K562 (cell line): ENCODE data around the gene PKD1. TPM values are rescaled to one million over a fixed set of nuclear protein-coding genes. Genes with fewer than 3 reads are reported as not detected.

ENCODE experiments used
- ELF4 ChIP-seq: fragments of 450-650 bp; formaldehyde crosslinking; IDR thresholded peaks from 2 replicates; pipeline ENCODE4 v1.4.0; 2022; ENCODE audit warnings: missing genetic modification characterization
- NFIC ChIP-seq: fragments of 450-650 bp; IDR thresholded peaks from 2 replicates; pipeline ENCODE4 v1.6.1; 2017; ENCODE audit warnings: mild to moderate bottlenecking, inconsistent platforms
- PHB ChIP-seq: fragments of 250-450 bp; sonication (Bioruptor Pico); IDR thresholded peaks from 2 replicates; pipeline ENCODE4 v1.5.0; 2021
- PHF8 ChIP-seq: fragments of 200-600 bp; sonication (generic); IDR thresholded peaks from 2 replicates; pipeline ENCODE4 v1.6.1; 2012; ENCODE audit warnings: mixed run types, mild to moderate bottlenecking, inconsistent platforms, low read length, moderate library complexity, borderline replicate concordance
- RCOR1 ChIP-seq, 2 experiments: IDR thresholded peaks; 2 replicates each; pipeline ENCODE4 v1.6.1; 2012; ENCODE audit warnings: low read depth in 2 of 2, low read length in 2 of 2, borderline replicate concordance in 1 of 2, improper control_type of control experiment in 1 of 2
- SAP30 ChIP-seq: fragments of 200-600 bp; sonication (generic); IDR thresholded peaks from 2 replicates; pipeline ENCODE4 v1.6.1; 2012; ENCODE audit warnings: borderline replicate concordance, low read depth, mild to moderate bottlenecking, moderate library complexity, low read length, control low read depth, inconsistent platforms; ENCODE audit not compliant: insufficient read depth, poor library complexity, severe bottlenecking
- SMARCA5 ChIP-seq: fragments of 450-650 bp; IDR thresholded peaks from 2 replicates; pipeline ENCODE4 v1.6.1; 2016
- SOX6 ChIP-seq: fragments of 450-650 bp; IDR thresholded peaks from 2 replicates; pipeline ENCODE4 v1.6.1; 2014; ENCODE audit warnings: mild to moderate bottlenecking
- STAT5B ChIP-seq: fragments of 250-450 bp; sonication (Bioruptor Pico); IDR thresholded peaks from 2 replicates; pipeline ENCODE4 v1.8.0; 2021; ENCODE audit warnings: mild to moderate bottlenecking, inconsistent platforms
- TFAM ChIP-seq: fragments of 250-450 bp; sonication (Bioruptor Pico); conservative IDR thresholded peaks from 2 replicates; pipeline ENCODE4 v1.5.0; 2021; ENCODE audit warnings: mild to moderate bottlenecking, moderate library complexity
- ZNF24 ChIP-seq: fragments of 450-650 bp; IDR thresholded peaks from 2 replicates; pipeline ENCODE4 v1.6.1; 2016
- ZNF274 ChIP-seq: IDR thresholded peaks from 2 replicates; pipeline ENCODE4 v1.6.1; 2011; ENCODE audit warnings: low read depth, mild to moderate bottlenecking, low read length, moderate library complexity, borderline replicate concordance
- ZNF586 ChIP-seq: fragments of 450-650 bp; formaldehyde crosslinking; conservative IDR thresholded peaks from 2 replicates; pipeline ENCODE4 v1.4.0; 2020; ENCODE audit warnings: mild to moderate bottlenecking, moderate library complexity
- polyA plus RNA-seq, 8 experiments: library from polyadenylated mRNA; depleted of rRNA in 4 of 8; stranded (reverse) in 5 of 8; unstranded in 3 of 8; fragments of >200 nt; fragmentation: Nextera tagmentation in 2 of 8; fragmentation: Illumina TruSeq in 1 of 8; extraction: Ambion mirVana in 2 of 8; extraction: Trizol in 1 of 8; gene quantifications; 2 replicates each; pipeline versions ENCODE4 v1.2.1 to v1.2.3, GENCODE V29; 2011 to 2014; ENCODE audit warnings: inconsistent platforms in 1 of 8, missing spikeins in 1 of 8
- total RNA-seq, 7 experiments: library from RNA; depleted of rRNA in 6 of 7; stranded (reverse); fragments of >200 nt in 6 of 7; fragmentation: Illumina TruSeq in 2 of 7; extraction: Trizol in 2 of 7; gene quantifications; 2 replicates each; pipeline versions ENCODE4 v1.2.1 to v1.2.3, GENCODE V29; 2011 to 2021; ENCODE audit warnings: low replicate concordance in 1 of 7
- TF ChIP-seq, protein P1 (sequence below), 2 experiments: fragments of 450-650 bp in 1 of 2; IDR thresholded peaks; 2 replicates each; pipeline ENCODE4 v1.6.1; 2011 to 2017; ENCODE audit warnings: low read depth in 2 of 2, antibody characterized with exemption in 1 of 2, borderline replicate concordance in 1 of 2, low read length in 1 of 2, mild to moderate bottlenecking in 1 of 2, mixed read lengths in 1 of 2; ENCODE audit not compliant: control insufficient read depth in 1 of 2
- TF ChIP-seq, protein P2 (sequence below), 2 experiments: fragments of 150-350 bp in 1 of 2; IDR thresholded peaks; 2 replicates each; pipeline ENCODE4 v1.6.1; 2012 to 2016; ENCODE audit warnings: low read depth in 2 of 2, low read length in 2 of 2, mild to moderate bottlenecking in 1 of 2, moderate library complexity in 1 of 2

PKD1 gene
- total and polyA plus RNA-seq, 9 of the 15 experiments (the other 6 are each of a cell fraction or from before 2014, with no cell fraction given), result 0.23 to 93.5 (median 12.6) TPM

DNA sequence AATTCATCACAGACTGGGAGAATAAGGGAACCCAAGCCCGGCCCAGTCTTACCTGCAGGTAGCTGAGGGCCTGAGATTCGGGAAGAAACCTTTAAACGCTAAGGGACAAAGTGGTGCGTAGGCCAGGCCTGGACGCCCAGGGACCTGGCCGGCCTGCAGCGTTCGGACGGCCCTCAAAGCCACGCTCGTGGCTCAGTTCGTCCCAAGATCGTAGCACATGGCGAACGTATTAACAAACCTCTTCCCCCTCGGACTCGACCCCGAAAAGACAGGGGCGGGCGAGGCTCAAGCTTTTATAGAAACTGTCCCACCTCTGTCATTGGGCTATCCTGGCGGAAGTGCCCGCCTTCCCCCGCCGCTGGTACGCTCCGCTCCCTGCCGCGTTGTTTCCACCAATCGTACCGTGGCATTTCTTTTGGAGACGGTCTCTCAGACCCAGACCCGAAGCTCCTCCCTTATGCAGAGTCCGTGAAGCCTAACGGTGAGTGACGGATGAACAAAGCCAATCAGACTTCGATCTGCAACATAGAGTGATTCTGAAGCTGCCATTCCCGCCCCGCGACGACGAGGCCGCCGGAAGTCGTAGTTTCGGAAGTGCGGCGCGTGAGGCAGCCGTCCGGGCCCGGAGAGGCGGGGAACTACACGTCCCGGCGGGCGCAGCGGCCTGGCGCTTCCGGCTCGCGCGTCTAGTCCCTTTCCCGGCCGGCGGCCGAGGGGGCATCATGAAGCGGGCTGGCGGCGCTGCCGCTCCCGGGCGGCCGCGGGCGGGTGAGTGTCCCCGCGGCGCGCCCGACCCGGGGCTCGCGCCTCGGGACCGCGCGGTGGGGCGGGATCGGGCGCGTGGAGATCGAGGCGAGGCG is 19.6 kb upstream of the PKD1 start, which contains the start of gene TRAF7 (continued):
- TF ChIP-seq, protein P1, sequence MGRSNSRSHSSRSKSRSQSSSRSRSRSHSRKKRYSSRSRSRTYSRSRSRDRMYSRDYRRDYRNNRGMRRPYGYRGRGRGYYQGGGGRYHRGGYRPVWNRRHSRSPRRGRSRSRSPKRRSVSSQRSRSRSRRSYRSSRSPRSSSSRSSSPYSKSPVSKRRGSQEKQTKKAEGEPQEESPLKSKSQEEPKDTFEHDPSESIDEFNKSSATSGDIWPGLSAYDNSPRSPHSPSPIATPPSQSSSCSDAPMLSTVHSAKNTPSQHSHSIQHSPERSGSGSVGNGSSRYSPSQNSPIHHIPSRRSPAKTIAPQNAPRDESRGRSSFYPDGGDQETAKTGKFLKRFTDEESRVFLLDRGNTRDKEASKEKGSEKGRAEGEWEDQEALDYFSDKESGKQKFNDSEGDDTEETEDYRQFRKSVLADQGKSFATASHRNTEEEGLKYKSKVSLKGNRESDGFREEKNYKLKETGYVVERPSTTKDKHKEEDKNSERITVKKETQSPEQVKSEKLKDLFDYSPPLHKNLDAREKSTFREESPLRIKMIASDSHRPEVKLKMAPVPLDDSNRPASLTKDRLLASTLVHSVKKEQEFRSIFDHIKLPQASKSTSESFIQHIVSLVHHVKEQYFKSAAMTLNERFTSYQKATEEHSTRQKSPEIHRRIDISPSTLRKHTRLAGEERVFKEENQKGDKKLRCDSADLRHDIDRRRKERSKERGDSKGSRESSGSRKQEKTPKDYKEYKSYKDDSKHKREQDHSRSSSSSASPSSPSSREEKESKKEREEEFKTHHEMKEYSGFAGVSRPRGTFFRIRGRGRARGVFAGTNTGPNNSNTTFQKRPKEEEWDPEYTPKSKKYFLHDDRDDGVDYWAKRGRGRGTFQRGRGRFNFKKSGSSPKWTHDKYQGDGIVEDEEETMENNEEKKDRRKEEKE (IDR thresholded peaks at IDR 0.05; ENCODE audit: borderline replicate concordance in 1 of 2, control insufficient read depth in 1 of 2, low read depth in 2 of 2, low read length in 1 of 2), result no peak; a peak in 1 of 4 replicates
- TF ChIP-seq SOX6 (peak; percentile 59; the same call in 1 of the 2 replicates), ZNF586 (CRISPR knock-in tag) (no peak), ZNF274 (no peak), STAT5B (no peak), RCOR1 (IDR thresholded peaks at IDR 0.05; ENCODE audit: borderline replicate concordance in 1 of 2, low read depth in 2 of 2, low read length in 2 of 2) (peak in 1 of 2 experiments; percentile 14; a peak in 1 of 4 replicates), SAP30 (peak; percentile 89), ELF4 (CRISPR knock-in tag) (peak; percentile 91), PHB (CRISPR knock-in tag) (peak; percentile 94), PHF8 (peak; percentile 98), SMARCA5 (no peak), ZNF24 (peak; percentile 40; the same call in 1 of the 2 replicates), TFAM (CRISPR knock-in tag) (no peak), NFIC (peak; percentile 57)
- TF ChIP-seq, protein P2, sequence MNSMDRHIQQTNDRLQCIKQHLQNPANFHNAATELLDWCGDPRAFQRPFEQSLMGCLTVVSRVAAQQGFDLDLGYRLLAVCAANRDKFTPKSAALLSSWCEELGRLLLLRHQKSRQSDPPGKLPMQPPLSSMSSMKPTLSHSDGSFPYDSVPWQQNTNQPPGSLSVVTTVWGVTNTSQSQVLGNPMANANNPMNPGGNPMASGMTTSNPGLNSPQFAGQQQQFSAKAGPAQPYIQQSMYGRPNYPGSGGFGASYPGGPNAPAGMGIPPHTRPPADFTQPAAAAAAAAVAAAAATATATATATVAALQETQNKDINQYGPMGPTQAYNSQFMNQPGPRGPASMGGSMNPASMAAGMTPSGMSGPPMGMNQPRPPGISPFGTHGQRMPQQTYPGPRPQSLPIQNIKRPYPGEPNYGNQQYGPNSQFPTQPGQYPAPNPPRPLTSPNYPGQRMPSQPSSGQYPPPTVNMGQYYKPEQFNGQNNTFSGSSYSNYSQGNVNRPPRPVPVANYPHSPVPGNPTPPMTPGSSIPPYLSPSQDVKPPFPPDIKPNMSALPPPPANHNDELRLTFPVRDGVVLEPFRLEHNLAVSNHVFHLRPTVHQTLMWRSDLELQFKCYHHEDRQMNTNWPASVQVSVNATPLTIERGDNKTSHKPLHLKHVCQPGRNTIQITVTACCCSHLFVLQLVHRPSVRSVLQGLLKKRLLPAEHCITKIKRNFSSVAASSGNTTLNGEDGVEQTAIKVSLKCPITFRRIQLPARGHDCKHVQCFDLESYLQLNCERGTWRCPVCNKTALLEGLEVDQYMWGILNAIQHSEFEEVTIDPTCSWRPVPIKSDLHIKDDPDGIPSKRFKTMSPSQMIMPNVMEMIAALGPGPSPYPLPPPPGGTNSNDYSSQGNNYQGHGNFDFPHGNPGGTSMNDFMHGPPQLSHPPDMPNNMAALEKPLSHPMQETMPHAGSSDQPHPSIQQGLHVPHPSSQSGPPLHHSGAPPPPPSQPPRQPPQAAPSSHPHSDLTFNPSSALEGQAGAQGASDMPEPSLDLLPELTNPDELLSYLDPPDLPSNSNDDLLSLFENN (IDR thresholded peaks at IDR 0.05; ENCODE audit: low read depth in 2 of 2, low read length in 2 of 2), result peak in 1 of 2 experiments; percentile 89; a peak in 2 of 4 replicates
